ENCODE results near the gene DRC1. TPM values are rescaled to one million over a fixed set of nuclear protein-coding genes. Genes with fewer than 3 reads are reported as not detected.

The DRC1 gene
- total RNA-seq, 1 experiment from 2014 or later = not detected

DNA sequence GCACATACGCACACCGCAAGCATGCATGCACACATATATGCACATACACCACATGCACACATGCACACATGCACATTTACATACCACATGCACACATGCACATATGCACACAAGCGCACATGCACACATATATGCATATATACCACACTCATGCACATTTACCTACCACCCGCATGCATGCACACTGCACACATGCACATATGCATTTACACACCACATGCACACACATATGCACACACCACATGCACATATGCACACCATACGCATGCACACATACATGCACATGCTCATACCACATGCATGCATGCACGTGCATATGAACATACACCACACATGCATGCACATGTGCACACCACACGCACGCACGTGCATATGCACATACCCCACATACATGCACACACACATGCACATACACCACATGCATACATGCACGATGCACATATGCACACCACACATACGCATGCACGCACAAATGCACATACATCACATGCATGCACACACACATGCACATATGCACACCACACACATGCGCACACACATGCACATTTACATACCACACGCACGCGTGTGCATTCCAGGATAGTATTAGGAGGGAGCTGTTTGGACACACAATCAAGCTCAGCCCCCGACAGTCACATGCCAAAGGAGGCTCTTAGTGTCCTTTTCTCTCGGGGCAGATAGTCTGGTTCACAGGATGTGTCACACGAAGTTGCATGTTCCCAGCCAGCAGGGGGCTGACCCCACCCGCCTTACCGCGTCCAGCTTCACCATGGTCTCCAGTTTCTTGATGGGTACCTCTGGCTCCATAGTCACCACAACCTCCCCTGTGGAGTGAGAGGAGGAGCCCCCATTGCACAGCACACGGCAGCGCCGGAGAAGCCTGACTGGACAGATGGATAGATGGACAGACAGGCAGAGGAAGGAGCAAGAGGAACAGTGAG lies 70.3 kb downstream of the DRC1 start:
- ChIA-PET CTCF (interaction anchor here (0.7 to 1.0 kb wide), 2 partner anchors 9 to 106 kb away, joined by 3 to 4 read pairs; no protein-coding TSS in a partner anchor), RAD21 (ENCODE audit: low non-redundant PET in 1 of 2, low total read pairs in 2 of 2, uncharacterized antibody in 2 of 2, unreplicated experiment in 2 of 2) (interaction anchor here in 1 of 2 experiments (1.0 to 1.7 kb wide), 2 partner anchors 106 kb away, joined by 3 read pairs; no protein-coding TSS in a partner anchor), POLR2A (no interaction called here)
- TF ChIP-seq, protein P1, sequence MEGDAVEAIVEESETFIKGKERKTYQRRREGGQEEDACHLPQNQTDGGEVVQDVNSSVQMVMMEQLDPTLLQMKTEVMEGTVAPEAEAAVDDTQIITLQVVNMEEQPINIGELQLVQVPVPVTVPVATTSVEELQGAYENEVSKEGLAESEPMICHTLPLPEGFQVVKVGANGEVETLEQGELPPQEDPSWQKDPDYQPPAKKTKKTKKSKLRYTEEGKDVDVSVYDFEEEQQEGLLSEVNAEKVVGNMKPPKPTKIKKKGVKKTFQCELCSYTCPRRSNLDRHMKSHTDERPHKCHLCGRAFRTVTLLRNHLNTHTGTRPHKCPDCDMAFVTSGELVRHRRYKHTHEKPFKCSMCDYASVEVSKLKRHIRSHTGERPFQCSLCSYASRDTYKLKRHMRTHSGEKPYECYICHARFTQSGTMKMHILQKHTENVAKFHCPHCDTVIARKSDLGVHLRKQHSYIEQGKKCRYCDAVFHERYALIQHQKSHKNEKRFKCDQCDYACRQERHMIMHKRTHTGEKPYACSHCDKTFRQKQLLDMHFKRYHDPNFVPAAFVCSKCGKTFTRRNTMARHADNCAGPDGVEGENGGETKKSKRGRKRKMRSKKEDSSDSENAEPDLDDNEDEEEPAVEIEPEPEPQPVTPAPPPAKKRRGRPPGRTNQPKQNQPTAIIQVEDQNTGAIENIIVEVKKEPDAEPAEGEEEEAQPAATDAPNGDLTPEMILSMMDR (IDR thresholded peaks at IDR 0.05 in 2 of 3, conservative IDR thresholded peaks at IDR 0.05 in 1 of 3; ENCODE audit: borderline replicate concordance in 1 of 3, insufficient read depth in 1 of 3, low read depth in 2 of 3, low read length in 2 of 3) = peak in 2 of 3 experiments; percentile 22 to 29; a peak in 2 of 6 replicates
- TF ChIP-seq SRF (IDR thresholded peaks at IDR 0.05; ENCODE audit: low read depth) (no peak), EZH2 (IDR thresholded peaks at IDR 0.05) (no peak), EZH2phosphoT487 (IDR thresholded peaks at IDR 0.05; ENCODE audit: borderline replicate concordance) (no peak), ELF1 (IDR thresholded peaks at IDR 0.05; ENCODE audit: borderline replicate concordance, low read depth) (no peak), YY1 (IDR thresholded peaks at IDR 0.05; ENCODE audit: extremely low read depth, insufficient replicate concordance, low read depth, low read length) (no peak)
- Histone ChIP-seq H3K79me2 (ENCODE audit: insufficient read depth, low read length) (no peaks in the 10 kb centered on the region), H3K4me1 (ENCODE audit: control insufficient read depth in 1 of 2, insufficient read depth in 2 of 2, low read length in 2 of 2) (no peaks in the 10 kb centered on the region), H2AFZ (ENCODE audit: low read depth, low read length, poor library complexity, severe bottlenecking) (no peak overlapping the region), H3K9me2 (ENCODE audit: insufficient read depth) (no peaks in the 10 kb centered on the region), H3K4me2 (ENCODE audit: low read length) (no peak overlapping the region), H4K20me1 (ENCODE audit: insufficient read depth) (no peaks in the 10 kb centered on the region), H3K27ac (ENCODE audit: low read depth, low read length) (no peak overlapping the region), H3K4me3 (replicated peaks in 1 of 2; ENCODE audit: low read depth in 1 of 2, low read length in 2 of 2) (no peak overlapping the region), H3K36me3 (ENCODE audit: control insufficient read depth in 1 of 2, insufficient read depth in 2 of 2, low read length in 2 of 2) (no peaks in the 10 kb centered on the region), H3K27me3 (ENCODE audit: insufficient read depth, low read length) (no peaks in the 10 kb centered on the region), H3K9me3 (ENCODE audit: control insufficient read depth in 1 of 2, insufficient read depth in 1 of 2, low read depth in 1 of 2, low read length in 2 of 2) (no peaks in the 10 kb centered on the region), H3K9ac (ENCODE audit: low read length) (no peak overlapping the region)
- ATAC-seq = peak; percentile 39; the same call in 1 of the 2 replicates
- intact Hi-C loops (cut with micrococcal nuclease) = no loop called here
- no TSS peak for BruUV-seq (replicated peaks)
- no peak for DNase-seq (ENCODE audit: low read depth, low spot score)
